Measurements from ENCODE around the gene RASSF8. TPM values are rescaled to one million over a fixed set of nuclear protein-coding genes. Genes with fewer than 3 reads are reported as not detected.

Gene RASSF8
- total and polyA plus RNA-seq, 2 donors from 2014 or later, result 12.0 to 52.8 TPM

- intact Hi-C loops (cut with DNase I), result no loop called here
- H3K36me3 ChIP-seq (ENCODE audit: control insufficient read depth in 2 of 3, insufficient read depth in 3 of 3, low read length in 3 of 3), result no peaks in the 10 kb centered on the region
- FAIRE-seq, result no peak
- H3K9me3 ChIP-seq (ENCODE audit: control insufficient read depth in 2 of 3, insufficient read depth in 1 of 3, low read length in 3 of 3), result no peaks in the 10 kb centered on the region
- no peak for TF ChIP-seq CTCF (IDR thresholded peaks at IDR 0.05; ENCODE audit: borderline replicate concordance, extremely low read depth, insufficient read depth)
- peaks cover 0 to 5% (median 2%) of the 10 kb centered on the region in 3 donors for H3K4me1 ChIP-seq (ENCODE audit: control insufficient read depth in 2 of 3, insufficient read depth in 2 of 3, low read depth in 1 of 3, low read length in 3 of 3)
- no peak overlapping the region for H3K9ac ChIP-seq (ENCODE audit: low read length in 3 of 3)
- no peak for DNase-seq
- H3K4me3 ChIP-seq (ENCODE audit: low read length in 3 of 3), result no peak overlapping the region
- H3K27me3 ChIP-seq (ENCODE audit: control insufficient read depth, insufficient read depth, low read length), result no peaks in the 10 kb centered on the region
- no peak overlapping the region for H3K27ac ChIP-seq (ENCODE audit: low read depth in 2 of 2, low read length in 2 of 2)
These were observed 89.1 kb downstream of the RASSF8 start for GRCh38 chr12:26047401-26048226.

DNA sequence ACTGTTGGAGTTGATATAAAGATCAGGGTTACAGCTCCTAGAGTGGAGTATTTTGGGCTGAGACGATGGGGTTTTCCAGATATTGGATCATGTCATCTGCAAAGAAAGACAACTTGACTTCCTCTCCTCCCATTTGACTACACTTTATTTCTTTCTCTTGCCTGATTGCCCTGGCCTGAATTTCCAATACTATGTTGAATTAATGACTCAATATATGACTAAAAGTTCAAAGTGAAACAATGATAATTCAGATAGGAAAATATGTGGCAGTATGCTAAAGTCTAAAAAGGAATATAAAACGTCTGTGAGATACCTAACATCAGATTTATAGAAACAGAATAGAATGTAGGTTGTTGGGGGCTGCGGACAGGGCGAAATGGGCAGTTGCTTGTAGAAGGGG lies 94.2 kb downstream of the RASSF8 start:
- no peaks in the 10 kb centered on the region for H3K9me3 ChIP-seq (ENCODE audit: control insufficient read depth in 2 of 3, insufficient read depth in 1 of 3, low read length in 3 of 3)
- no peak overlapping the region for H3K27ac ChIP-seq (ENCODE audit: low read depth in 2 of 2, low read length in 2 of 2)
- DNase-seq (no peak), FAIRE-seq (no peak)
- no peak overlapping the region for H3K4me3 ChIP-seq (ENCODE audit: low read length in 3 of 3)
- no peaks in the 10 kb centered on the region for H3K36me3 ChIP-seq (ENCODE audit: control insufficient read depth in 2 of 3, insufficient read depth in 3 of 3, low read length in 3 of 3)
- no peak overlapping the region for H3K9ac ChIP-seq (ENCODE audit: low read length in 3 of 3)
- no peaks in the 10 kb centered on the region for H3K27me3 ChIP-seq (ENCODE audit: control insufficient read depth, insufficient read depth, low read length)
- no peaks in the 10 kb centered on the region for H3K4me1 ChIP-seq (ENCODE audit: control insufficient read depth in 2 of 3, insufficient read depth in 2 of 3, low read depth in 1 of 3, low read length in 3 of 3)
- TF ChIP-seq CTCF (IDR thresholded peaks at IDR 0.05; ENCODE audit: borderline replicate concordance, extremely low read depth, insufficient read depth), result no peak
- intact Hi-C loops (cut with DNase I), result no loop called here

- Histone ChIP-seq H3K9me3 (ENCODE audit: control insufficient read depth in 2 of 3, insufficient read depth in 1 of 3, low read length in 3 of 3) (no peaks in the 10 kb centered on the region), H3K9ac (ENCODE audit: low read length in 3 of 3) (no peak overlapping the region), H3K36me3 (ENCODE audit: control insufficient read depth in 2 of 3, insufficient read depth in 3 of 3, low read length in 3 of 3) (no peaks in the 10 kb centered on the region), H3K27me3 (ENCODE audit: control insufficient read depth, insufficient read depth, low read length) (no peaks in the 10 kb centered on the region), H3K27ac (ENCODE audit: low read depth in 2 of 2, low read length in 2 of 2) (no peak overlapping the region), H3K4me1 (ENCODE audit: control insufficient read depth in 2 of 3, insufficient read depth in 2 of 3, low read depth in 1 of 3, low read length in 3 of 3) (no peaks in the 10 kb centered on the region), H3K4me3 (ENCODE audit: low read length in 3 of 3) (no peak overlapping the region)
- intact Hi-C loops (cut with DNase I), result no loop called here
- no peak for DNase-seq
- TF ChIP-seq CTCF (IDR thresholded peaks at IDR 0.05; ENCODE audit: borderline replicate concordance, extremely low read depth, insufficient read depth), result no peak
- FAIRE-seq, result no peak
These were observed 95.9 kb downstream of the RASSF8 start for GRCh38 chr12:26054383-26054782.

Measured in kidney (tissue), 14 donors.